ENCODE results near the gene DDX28.
A peak's percentile ranks its signal among the peaks of the same experiment; 100 is the strongest.

DDX28 gene

DNA sequence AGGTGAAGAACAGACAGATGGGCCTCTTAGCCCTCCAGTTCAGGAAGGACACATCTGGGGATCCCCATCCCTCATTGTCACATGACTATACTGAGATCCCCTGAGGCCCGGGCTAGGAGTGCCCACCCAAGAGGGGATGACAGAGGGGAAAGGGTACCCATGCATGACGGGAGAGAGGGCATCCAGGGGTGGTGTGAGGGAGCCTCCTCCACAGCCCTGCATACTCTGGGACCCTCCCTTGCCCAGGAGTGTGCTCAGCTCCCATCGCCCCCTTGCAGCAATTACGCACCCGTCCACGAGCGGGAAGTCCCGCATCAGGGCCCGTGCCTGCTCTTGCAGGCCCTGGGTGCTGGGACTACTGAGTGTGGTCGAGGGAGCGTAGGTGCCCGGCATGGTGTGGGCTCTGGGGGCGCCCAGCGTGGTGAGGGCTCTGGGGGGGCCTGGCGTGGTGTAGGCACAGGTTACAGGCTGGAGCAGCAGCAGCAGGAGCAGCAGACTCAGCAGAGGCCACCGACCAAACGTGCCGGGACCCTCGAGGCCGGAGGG lies 30.3 kb downstream of the DDX28 start:
- H3K9me3 ChIP-seq (ENCODE audit: control extremely low read depth in 1 of 5, control insufficient read depth in 4 of 5, insufficient read depth in 2 of 5, low read depth in 1 of 5, low read length in 4 of 5), result peaks cover 0 to 1% (median 0%) of the 10 kb centered on the region in 5 experiments
- CTCF ChIA-PET, result interaction anchor here (0.9 to 3.1 kb wide), 9 partner anchors 10 to 48 kb away, joined by 3 to 19 read pairs (median 3); partner anchors contain the start of genes DDX28 and DUS2
- H3K27ac ChIP-seq (ENCODE audit: insufficient read depth in 1 of 2, low read depth in 1 of 2, low read length in 2 of 2, poor library complexity in 1 of 2, severe bottlenecking in 2 of 2), result peak overlapping the region in 1 of 2 experiments; percentile 81
- peaks cover 0 to 28% (median 26%) of the 10 kb centered on the region in 4 experiments for H3K4me1 ChIP-seq (ENCODE audit: control extremely low read depth in 1 of 4, control insufficient read depth in 4 of 4, insufficient read depth in 4 of 4, low read length in 3 of 4)
- no peak for DNase-seq
- H3K36me3 ChIP-seq (ENCODE audit: control insufficient read depth in 4 of 4, insufficient read depth in 4 of 4, low read length in 3 of 4), result peaks cover 0 to 10% (median 2%) of the 10 kb centered on the region in 4 experiments
- H3K4me3 ChIP-seq (ENCODE audit: control insufficient read depth in 1 of 7, extremely low read depth in 1 of 7, insufficient read depth in 4 of 7, low read depth in 2 of 7, low read length in 6 of 7), result peak overlapping the region in 3 of 7 experiments; percentile 0 to 57 (median 45)
- POLR2A ChIA-PET, result interaction anchor here (1.7 kb wide), 1 partner anchor 8 kb away, joined by 8 read pairs; no protein-coding TSS in a partner anchor
- H3K27me3 ChIP-seq (replicated peaks in 2 of 5; ENCODE audit: control insufficient read depth in 4 of 5, insufficient read depth in 5 of 5, low read length in 4 of 5), result no peaks in the 10 kb centered on the region
- WGBS (ENCODE audit: insufficient coverage), result 80% methylated on average over 18 of the region's 20 CpGs

DNA sequence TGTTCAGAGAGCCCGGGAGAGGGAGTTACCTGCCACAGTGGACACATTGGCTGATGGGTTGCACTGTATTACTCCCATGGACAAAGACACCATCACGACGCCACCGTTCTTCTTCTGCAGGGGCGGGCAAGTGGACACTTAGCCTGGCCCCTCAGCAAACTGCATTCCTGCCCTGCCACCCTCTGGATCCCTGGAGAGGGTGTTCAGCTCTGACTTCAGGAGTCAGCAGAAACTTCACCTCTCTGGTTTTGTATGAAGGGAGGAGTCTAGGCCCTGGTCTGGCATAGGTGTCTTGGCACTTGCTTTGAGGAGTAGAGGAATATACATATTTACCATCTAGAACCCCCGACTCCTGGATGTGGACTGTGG lies 33.0 kb downstream of the DDX28 start:
- Histone ChIP-seq H3K27me3 (replicated peaks in 2 of 5; ENCODE audit: control insufficient read depth in 4 of 5, insufficient read depth in 5 of 5, low read length in 4 of 5) (no peaks in the 10 kb centered on the region), H3K4me3 (ENCODE audit: control insufficient read depth in 1 of 7, extremely low read depth in 1 of 7, insufficient read depth in 4 of 7, low read depth in 2 of 7, low read length in 6 of 7) (no peak overlapping the region), H3K9me3 (ENCODE audit: control extremely low read depth in 1 of 5, control insufficient read depth in 4 of 5, insufficient read depth in 2 of 5, low read depth in 1 of 5, low read length in 4 of 5) (no peaks in the 10 kb centered on the region), H3K27ac (ENCODE audit: insufficient read depth in 1 of 2, low read depth in 1 of 2, low read length in 2 of 2, poor library complexity in 1 of 2, severe bottlenecking in 2 of 2) (no peak overlapping the region), H3K36me3 (ENCODE audit: control insufficient read depth in 4 of 4, insufficient read depth in 4 of 4, low read length in 3 of 4) (peaks cover 0 to 10% (median 2%) of the 10 kb centered on the region in 4 experiments), H3K4me1 (ENCODE audit: control extremely low read depth in 1 of 4, control insufficient read depth in 4 of 4, insufficient read depth in 4 of 4, low read length in 3 of 4) (peaks cover 6 to 37% (median 32%) of the 10 kb centered on the region in 4 experiments)
- POLR2A ChIA-PET, result no interaction called here
- no peak for DNase-seq
- 96% methylated on average over 4 of the region's 6 CpGs for WGBS (ENCODE audit: insufficient coverage)
- CTCF ChIA-PET, result interaction anchor here (0.6 to 3.6 kb wide), 6 partner anchors 9 to 50 kb away, joined by 3 to 10 read pairs (median 3); partner anchors contain the start of gene DPEP3

DNA sequence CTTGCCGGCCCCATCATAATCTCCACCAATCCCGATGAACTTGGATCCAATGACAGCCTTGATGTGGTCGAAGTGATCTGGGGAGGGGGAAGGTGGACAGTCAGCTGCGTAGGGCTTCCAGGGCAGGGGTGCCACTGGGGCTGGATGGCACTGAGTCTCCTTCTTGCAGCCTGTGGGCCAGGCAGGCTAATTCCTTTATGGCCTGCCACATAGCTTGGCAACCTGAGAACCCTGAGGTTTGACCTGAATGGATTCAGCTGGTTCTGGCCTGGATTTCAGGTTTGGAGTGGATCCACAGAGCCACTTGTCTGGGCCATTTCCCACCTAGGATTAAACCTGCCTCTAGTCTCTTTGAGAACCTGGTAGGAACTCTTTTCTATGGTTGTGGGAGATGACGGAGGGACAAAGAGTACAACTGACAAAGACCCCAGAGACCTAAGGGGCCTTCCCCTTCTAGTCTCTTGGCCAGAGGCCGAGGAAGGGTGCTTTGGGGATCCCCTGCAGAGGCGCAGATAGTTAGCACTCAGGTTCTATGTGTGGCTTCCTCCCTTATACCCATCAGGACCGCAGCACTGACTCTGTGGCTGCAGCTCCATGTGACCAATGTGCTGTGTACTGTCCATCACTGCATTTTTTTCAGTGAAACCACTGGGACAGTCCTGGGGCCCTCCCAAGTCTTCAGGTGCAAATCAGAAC lies 33.6 kb downstream of the DDX28 start:
- Histone ChIP-seq H3K27me3 (replicated peaks in 2 of 5; ENCODE audit: control insufficient read depth in 4 of 5, insufficient read depth in 5 of 5, low read length in 4 of 5) (no peaks in the 10 kb centered on the region), H3K4me1 (ENCODE audit: control extremely low read depth in 1 of 4, control insufficient read depth in 4 of 4, insufficient read depth in 4 of 4, low read length in 3 of 4) (peaks cover 6 to 38% (median 34%) of the 10 kb centered on the region in 4 experiments), H3K9me3 (ENCODE audit: control extremely low read depth in 1 of 5, control insufficient read depth in 4 of 5, insufficient read depth in 2 of 5, low read depth in 1 of 5, low read length in 4 of 5) (no peaks in the 10 kb centered on the region), H3K4me3 (ENCODE audit: control insufficient read depth in 1 of 7, extremely low read depth in 1 of 7, insufficient read depth in 4 of 7, low read depth in 2 of 7, low read length in 6 of 7) (no peak overlapping the region), H3K27ac (ENCODE audit: insufficient read depth in 1 of 2, low read depth in 1 of 2, low read length in 2 of 2, poor library complexity in 1 of 2, severe bottlenecking in 2 of 2) (no peak overlapping the region), H3K36me3 (ENCODE audit: control insufficient read depth in 4 of 4, insufficient read depth in 4 of 4, low read length in 3 of 4) (peaks cover 0 to 10% (median 2%) of the 10 kb centered on the region in 4 experiments)
- ChIA-PET CTCF (interaction anchor here (0.6 to 7.1 kb wide), 8 partner anchors 9 to 75 kb away, joined by 3 to 35 read pairs (median 3); partner anchors contain the start of genes DPEP2 and DPEP3), POLR2A (no interaction called here)
- no peak for DNase-seq
- 94% methylated on average over 6 of the region's 8 CpGs for WGBS (ENCODE audit: insufficient coverage)

DNA sequence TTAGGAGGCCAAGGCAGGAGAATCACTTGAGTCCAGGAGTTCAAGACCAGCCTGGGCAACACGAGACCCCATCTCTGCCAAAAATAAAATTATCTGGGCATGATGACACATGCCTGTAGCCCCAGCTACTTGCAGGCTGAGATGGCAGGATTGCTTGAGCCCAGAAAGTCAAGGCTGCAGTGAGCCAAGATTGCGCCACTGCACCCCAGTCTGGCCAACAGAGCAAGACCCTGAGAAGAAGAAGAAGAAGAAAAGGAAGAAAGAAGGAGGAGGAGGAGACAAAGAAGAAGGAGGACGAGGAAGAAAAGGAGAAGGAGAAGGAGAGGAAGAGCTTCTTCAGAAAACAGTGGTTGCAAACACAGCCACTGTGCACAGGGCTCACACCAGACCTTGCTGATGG lies 34.4 kb downstream of the DDX28 start:
- H3K36me3 ChIP-seq (ENCODE audit: control insufficient read depth in 4 of 4, insufficient read depth in 4 of 4, low read length in 3 of 4), result peaks cover 0 to 10% (median 2%) of the 10 kb centered on the region in 4 experiments
- H3K9me3 ChIP-seq (ENCODE audit: control extremely low read depth in 1 of 5, control insufficient read depth in 4 of 5, insufficient read depth in 2 of 5, low read depth in 1 of 5, low read length in 4 of 5), result no peaks in the 10 kb centered on the region
- DNase-seq, result no peak
- no peak overlapping the region for H3K27ac ChIP-seq (ENCODE audit: insufficient read depth in 1 of 2, low read depth in 1 of 2, low read length in 2 of 2, poor library complexity in 1 of 2, severe bottlenecking in 2 of 2)
- H3K4me1 ChIP-seq (ENCODE audit: control extremely low read depth in 1 of 4, control insufficient read depth in 4 of 4, insufficient read depth in 4 of 4, low read length in 3 of 4), result peaks cover 10 to 42% (median 36%) of the 10 kb centered on the region in 4 experiments
- ChIA-PET POLR2A (no interaction called here), CTCF (interaction anchor here (0.9 to 7.1 kb wide), 7 partner anchors 8 to 75 kb away, joined by 3 to 35 read pairs (median 3); partner anchors contain the start of genes DPEP2 and DPEP3)
- WGBS (ENCODE audit: insufficient coverage), result 83% methylated on average over 2 of the region's 3 CpGs
- H3K27me3 ChIP-seq (replicated peaks in 2 of 5; ENCODE audit: control insufficient read depth in 4 of 5, insufficient read depth in 5 of 5, low read length in 4 of 5), result no peaks in the 10 kb centered on the region
- H3K4me3 ChIP-seq (ENCODE audit: control insufficient read depth in 1 of 7, extremely low read depth in 1 of 7, insufficient read depth in 4 of 7, low read depth in 2 of 7, low read length in 6 of 7), result no peak overlapping the region

DNA sequence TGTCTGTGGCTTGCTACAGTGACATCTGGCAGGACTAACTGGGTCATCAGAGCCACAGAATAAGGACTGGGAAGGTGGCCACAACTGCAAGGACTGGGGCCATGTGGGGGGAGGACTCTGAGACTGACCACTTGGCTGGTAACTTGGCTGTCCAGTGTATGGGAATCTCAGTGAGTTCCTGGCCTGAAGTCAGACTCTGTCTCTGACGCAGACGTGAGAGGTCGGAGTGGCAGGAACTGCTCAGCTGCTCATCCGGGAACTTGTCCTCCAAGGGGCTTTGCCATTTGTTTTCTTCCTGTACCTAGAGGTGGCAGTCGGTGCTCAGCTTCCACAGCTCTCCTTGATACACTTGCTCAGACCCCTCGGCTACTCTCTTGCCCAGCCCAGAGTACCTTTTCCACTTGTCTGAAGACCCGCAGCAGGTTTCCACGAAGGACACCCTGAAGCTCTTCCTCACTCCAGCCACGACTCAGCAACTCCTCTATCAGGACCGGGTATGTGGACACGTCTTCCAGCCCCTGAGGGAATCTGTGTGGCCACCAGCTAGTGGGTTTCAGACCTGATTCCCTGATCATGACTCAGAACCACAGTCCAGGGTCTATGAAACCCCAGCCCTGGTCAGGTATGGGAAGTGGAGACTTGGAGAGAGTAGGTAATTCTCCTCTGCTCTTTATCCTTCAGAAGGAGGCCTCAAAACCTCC lies 35.4 kb downstream of the DDX28 start:
- no peak for DNase-seq
- H3K27me3 ChIP-seq (replicated peaks in 2 of 5; ENCODE audit: control insufficient read depth in 4 of 5, insufficient read depth in 5 of 5, low read length in 4 of 5), result no peaks in the 10 kb centered on the region
- 92% methylated on average over 6 of the region's 11 CpGs for WGBS (ENCODE audit: insufficient coverage)
- peaks cover 13 to 35% (median 30%) of the 10 kb centered on the region in 4 experiments for H3K4me1 ChIP-seq (ENCODE audit: control extremely low read depth in 1 of 4, control insufficient read depth in 4 of 4, insufficient read depth in 4 of 4, low read length in 3 of 4)
- CTCF ChIA-PET, result interaction anchor here (1.1 to 8.4 kb wide), 6 partner anchors 11 to 53 kb away, joined by 3 to 69 read pairs (median 8); partner anchors contain the start of genes DPEP2 and SLC12A4
- no peaks in the 10 kb centered on the region for H3K9me3 ChIP-seq (ENCODE audit: control extremely low read depth in 1 of 5, control insufficient read depth in 4 of 5, insufficient read depth in 2 of 5, low read depth in 1 of 5, low read length in 4 of 5)
- POLR2A ChIA-PET, result interaction anchor here (0.6 kb wide), 1 partner anchor 36 kb away, joined by 3 read pairs; the partner anchor contains the start of genes DDX28 and DUS2
- no peak overlapping the region for H3K27ac ChIP-seq (ENCODE audit: insufficient read depth in 1 of 2, low read depth in 1 of 2, low read length in 2 of 2, poor library complexity in 1 of 2, severe bottlenecking in 2 of 2)
- H3K36me3 ChIP-seq (ENCODE audit: control insufficient read depth in 4 of 4, insufficient read depth in 4 of 4, low read length in 3 of 4), result peaks cover 0 to 10% (median 2%) of the 10 kb centered on the region in 4 experiments
- no peak overlapping the region for H3K4me3 ChIP-seq (ENCODE audit: control insufficient read depth in 1 of 7, extremely low read depth in 1 of 7, insufficient read depth in 4 of 7, low read depth in 2 of 7, low read length in 6 of 7)

DNA sequence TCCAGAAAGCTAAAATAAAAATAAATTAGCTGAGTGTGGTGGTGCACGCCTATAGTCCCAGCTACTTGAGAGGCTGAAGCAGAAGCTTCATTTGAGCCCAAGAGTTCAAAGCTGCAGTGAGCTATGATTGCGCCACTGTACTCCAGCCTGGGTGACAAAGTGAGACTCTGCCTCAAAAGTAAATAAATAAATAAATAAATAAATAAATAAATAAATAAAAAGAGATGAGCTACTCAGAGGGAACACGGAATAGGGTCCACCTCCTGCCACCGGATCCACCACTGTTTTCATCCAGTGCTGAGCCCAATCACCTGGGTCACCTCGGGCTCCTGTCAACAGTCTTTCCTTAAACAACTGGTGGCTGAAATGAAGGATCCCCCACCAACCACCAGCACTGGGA lies 36.1 kb downstream of the DDX28 start:
- no peak overlapping the region for H3K27ac ChIP-seq (ENCODE audit: insufficient read depth in 1 of 2, low read depth in 1 of 2, low read length in 2 of 2, poor library complexity in 1 of 2, severe bottlenecking in 2 of 2)

More for the DNA sequence above, 36.1 kb downstream of the DDX28 start:
- no peaks in the 10 kb centered on the region for H3K9me3 ChIP-seq (ENCODE audit: control extremely low read depth in 1 of 5, control insufficient read depth in 4 of 5, insufficient read depth in 2 of 5, low read depth in 1 of 5, low read length in 4 of 5)
- H3K27me3 ChIP-seq (replicated peaks in 2 of 5; ENCODE audit: control insufficient read depth in 4 of 5, insufficient read depth in 5 of 5, low read length in 4 of 5), result no peaks in the 10 kb centered on the region
- DNase-seq, result no peak
- peaks cover 13 to 32% (median 27%) of the 10 kb centered on the region in 4 experiments for H3K4me1 ChIP-seq (ENCODE audit: control extremely low read depth in 1 of 4, control insufficient read depth in 4 of 4, insufficient read depth in 4 of 4, low read length in 3 of 4)
- peaks cover 0 to 8% (median 2%) of the 10 kb centered on the region in 4 experiments for H3K36me3 ChIP-seq (ENCODE audit: control insufficient read depth in 4 of 4, insufficient read depth in 4 of 4, low read length in 3 of 4)
- CTCF ChIA-PET, result interaction anchor here (0.6 to 8.4 kb wide), 8 partner anchors 9 to 54 kb away, joined by 3 to 69 read pairs (median 4); partner anchors contain the start of genes DPEP2 and SLC12A4
- WGBS (ENCODE audit: insufficient coverage), result 100% methylated on average over 4 of the region's 5 CpGs
- H3K4me3 ChIP-seq (ENCODE audit: control insufficient read depth in 1 of 7, extremely low read depth in 1 of 7, insufficient read depth in 4 of 7, low read depth in 2 of 7, low read length in 6 of 7), result no peak overlapping the region
- POLR2A ChIA-PET, result interaction anchor here (0.6 kb wide), 1 partner anchor 36 kb away, joined by 3 read pairs; the partner anchor contains the start of genes DDX28 and DUS2
